Lung (tissue), 12 donors: ENCODE measurements around the gene EFNA4. TPM values are rescaled to one million over a fixed set of nuclear protein-coding genes. Genes with fewer than 3 reads are reported as not detected.

Experiments used
- ATAC-seq: fragments of 200-7000 bp; cut with Tn5 transposase; one replicate; pipeline ENCODE4 v1.9.1; 2020; ENCODE audit warnings: moderate number of reproducible peaks; ENCODE audit not compliant: insufficient read depth, low FRiP score
- DNase-seq, 3 donors: peaks; one replicate each; pipeline ENCODE4 v3.0.0-alpha.2; 2013 to 2017
- H3K27ac ChIP-seq, 2 donors: one replicate each; pipeline ENCODE4 v1.5.1; 2013; ENCODE audit warnings: mild to moderate bottlenecking in 2 of 2, moderate library complexity in 2 of 2, control low read depth in 1 of 2, inconsistent platforms in 1 of 2, low read depth in 1 of 2, low read length in 1 of 2
- H3K27me3 ChIP-seq, 3 donors: one replicate each; pipeline ENCODE4 v1.5.1; 2013; ENCODE audit warnings: low read length in 2 of 3; ENCODE audit not compliant: control insufficient read depth in 3 of 3, insufficient read depth in 3 of 3
- H3K36me3 ChIP-seq, 4 donors: one replicate each; pipeline ENCODE4 v1.5.1; 2013; ENCODE audit warnings: low read length in 4 of 4, mild to moderate bottlenecking in 1 of 4, moderate library complexity in 1 of 4; ENCODE audit not compliant: control insufficient read depth in 4 of 4, insufficient read depth in 4 of 4
- H3K4me1 ChIP-seq, 5 donors: one replicate each; pipeline ENCODE4 v1.5.1; 2013; ENCODE audit warnings: low read length in 5 of 5, mild to moderate bottlenecking in 2 of 5, moderate library complexity in 1 of 5; ENCODE audit not compliant: control insufficient read depth in 5 of 5, insufficient read depth in 5 of 5
- H3K4me3 ChIP-seq: one replicate; pipeline ENCODE4 v1.5.1; 2013; ENCODE audit warnings: mild to moderate bottlenecking, control low read depth, moderate library complexity
- H3K9ac ChIP-seq, 2 donors: one replicate each; pipeline ENCODE4 v1.5.1; 2013; ENCODE audit warnings: low read length in 2 of 2, control low read depth in 1 of 2; ENCODE audit not compliant: insufficient read depth in 1 of 2
- H3K9me3 ChIP-seq, 4 donors: one replicate each; pipeline ENCODE4 v1.5.1; 2013; ENCODE audit warnings: low read length in 3 of 4, mild to moderate bottlenecking in 1 of 4, moderate library complexity in 1 of 4; ENCODE audit not compliant: control insufficient read depth in 4 of 4, insufficient read depth in 3 of 4
- WGBS, 2 donors: extraction: QIAGEN DNeasy Blood & Tissue Kit; methylation state at CpG; one replicate each; pipeline ENCODE4 v1.1.7; 2013; 5-methylcytosine and 5-hydroxymethylcytosine counted together
- polyA plus RNA-seq, 2 donors: library from polyadenylated mRNA; stranded (reverse); fragments of 200-250 nt; gene quantifications; one replicate each; pipeline ENCODE4 v1.2.1, GENCODE V29; 2013
- total RNA-seq, 2 donors: library from RNA; depleted of rRNA in 1 of 2; stranded (reverse); fragments of >200 nt in 1 of 2; gene quantifications; one replicate each; pipeline ENCODE4 v1.2.1, GENCODE V29; 2014 to 2021
- TF ChIP-seq, protein P1 (sequence below): IDR thresholded peaks from 2 replicates; pipeline ENCODE4 v1.5.1; 2012; ENCODE audit warnings: mild to moderate bottlenecking; ENCODE audit errors: control extremely low read depth, extremely low read depth
- donor health status: control.
- donor health status: control.
- donor health status: Bipolar disorder and iron deficiency.
- donor health status: healthy.
- donor health status: DM: yes; HTN: yes; CAD: no.

Gene EFNA4
- total and polyA plus RNA-seq, 4 donors = 8.3 to 13.4 (median 10.2) TPM

DNA sequence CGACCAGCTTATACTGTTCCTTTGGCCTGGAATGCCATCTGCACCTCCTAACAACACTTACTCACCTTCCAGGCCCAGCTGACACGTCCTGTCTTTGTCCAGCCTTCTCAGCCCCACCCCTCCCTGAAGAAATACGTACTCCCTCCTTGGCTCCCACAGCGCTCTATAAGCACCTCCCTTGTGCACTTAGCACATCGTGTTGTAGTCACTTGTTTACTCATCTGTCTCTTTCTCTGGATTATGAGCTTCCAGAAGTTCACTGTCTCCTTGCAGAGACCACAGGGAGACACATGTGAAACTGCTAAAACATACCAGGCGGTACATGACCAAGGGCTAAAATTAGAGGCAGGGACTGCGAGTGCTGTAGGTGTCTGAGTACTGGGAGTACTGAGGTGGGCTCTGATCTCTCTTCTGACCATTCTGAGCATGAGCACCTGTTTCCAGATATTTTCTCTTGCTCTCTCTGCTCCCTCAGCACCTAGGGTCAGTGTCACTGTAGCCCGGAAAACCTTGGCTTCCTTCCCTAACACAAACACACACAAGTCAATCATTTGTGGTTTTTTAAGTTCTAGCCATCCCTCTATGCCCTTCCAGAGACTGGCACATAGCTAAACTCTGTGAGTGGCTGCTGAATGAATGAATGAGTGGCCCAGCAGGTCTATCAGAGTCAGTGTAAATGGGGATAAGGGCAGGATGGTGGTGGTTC, 24.8 kb upstream of the EFNA4 start:
- Histone ChIP-seq H3K36me3 (no peaks in the 10 kb centered on the region), H3K27me3 (no peaks in the 10 kb centered on the region), H3K9ac (no peak overlapping the region), H3K9me3 (no peaks in the 10 kb centered on the region), H3K4me3 (no peak overlapping the region), H3K4me1 (peaks cover 0 to 5% (median 0%) of the 10 kb centered on the region in 5 donors), H3K27ac (no peak overlapping the region)
- TF ChIP-seq, protein P1, sequence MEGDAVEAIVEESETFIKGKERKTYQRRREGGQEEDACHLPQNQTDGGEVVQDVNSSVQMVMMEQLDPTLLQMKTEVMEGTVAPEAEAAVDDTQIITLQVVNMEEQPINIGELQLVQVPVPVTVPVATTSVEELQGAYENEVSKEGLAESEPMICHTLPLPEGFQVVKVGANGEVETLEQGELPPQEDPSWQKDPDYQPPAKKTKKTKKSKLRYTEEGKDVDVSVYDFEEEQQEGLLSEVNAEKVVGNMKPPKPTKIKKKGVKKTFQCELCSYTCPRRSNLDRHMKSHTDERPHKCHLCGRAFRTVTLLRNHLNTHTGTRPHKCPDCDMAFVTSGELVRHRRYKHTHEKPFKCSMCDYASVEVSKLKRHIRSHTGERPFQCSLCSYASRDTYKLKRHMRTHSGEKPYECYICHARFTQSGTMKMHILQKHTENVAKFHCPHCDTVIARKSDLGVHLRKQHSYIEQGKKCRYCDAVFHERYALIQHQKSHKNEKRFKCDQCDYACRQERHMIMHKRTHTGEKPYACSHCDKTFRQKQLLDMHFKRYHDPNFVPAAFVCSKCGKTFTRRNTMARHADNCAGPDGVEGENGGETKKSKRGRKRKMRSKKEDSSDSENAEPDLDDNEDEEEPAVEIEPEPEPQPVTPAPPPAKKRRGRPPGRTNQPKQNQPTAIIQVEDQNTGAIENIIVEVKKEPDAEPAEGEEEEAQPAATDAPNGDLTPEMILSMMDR = no peak
- 26 to 27% methylated on average over 8 of the region's 8 CpGs for WGBS, 2 donors
- DNase-seq (no peak), ATAC-seq (peak; percentile 60)

DNA sequence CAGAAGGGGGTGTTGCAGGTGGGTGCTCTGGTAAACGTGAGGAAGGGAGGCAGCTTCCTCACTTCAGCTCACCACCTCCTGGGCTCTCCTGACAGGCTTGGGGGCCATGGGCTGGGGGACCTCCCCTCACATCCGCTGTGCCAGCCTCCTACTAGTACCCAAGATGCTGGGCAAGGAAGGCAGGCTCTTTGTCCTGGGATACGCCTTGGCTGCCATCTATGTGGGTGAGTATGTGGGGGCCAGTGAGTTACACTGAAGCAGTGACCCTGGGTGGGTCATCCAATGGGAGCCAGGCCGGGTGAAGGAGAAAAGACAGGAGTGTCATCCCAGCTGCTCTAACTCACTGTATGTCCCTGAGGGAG, 24.3 kb upstream of the EFNA4 start:
- no peak overlapping the region for H3K9ac ChIP-seq
- DNase-seq = no peak
- TF ChIP-seq, protein P1 = no peak
- no peak overlapping the region for H3K27ac ChIP-seq
- no peaks in the 10 kb centered on the region for H3K9me3 ChIP-seq
- peaks cover 0 to 5% (median 0%) of the 10 kb centered on the region in 5 donors for H3K4me1 ChIP-seq
- H3K4me3 ChIP-seq = no peak overlapping the region
- 66 to 75% methylated on average over 4 of the region's 4 CpGs for WGBS, 2 donors
- no peak for ATAC-seq
- H3K36me3 ChIP-seq = no peaks in the 10 kb centered on the region
- H3K27me3 ChIP-seq = no peaks in the 10 kb centered on the region

DNA sequence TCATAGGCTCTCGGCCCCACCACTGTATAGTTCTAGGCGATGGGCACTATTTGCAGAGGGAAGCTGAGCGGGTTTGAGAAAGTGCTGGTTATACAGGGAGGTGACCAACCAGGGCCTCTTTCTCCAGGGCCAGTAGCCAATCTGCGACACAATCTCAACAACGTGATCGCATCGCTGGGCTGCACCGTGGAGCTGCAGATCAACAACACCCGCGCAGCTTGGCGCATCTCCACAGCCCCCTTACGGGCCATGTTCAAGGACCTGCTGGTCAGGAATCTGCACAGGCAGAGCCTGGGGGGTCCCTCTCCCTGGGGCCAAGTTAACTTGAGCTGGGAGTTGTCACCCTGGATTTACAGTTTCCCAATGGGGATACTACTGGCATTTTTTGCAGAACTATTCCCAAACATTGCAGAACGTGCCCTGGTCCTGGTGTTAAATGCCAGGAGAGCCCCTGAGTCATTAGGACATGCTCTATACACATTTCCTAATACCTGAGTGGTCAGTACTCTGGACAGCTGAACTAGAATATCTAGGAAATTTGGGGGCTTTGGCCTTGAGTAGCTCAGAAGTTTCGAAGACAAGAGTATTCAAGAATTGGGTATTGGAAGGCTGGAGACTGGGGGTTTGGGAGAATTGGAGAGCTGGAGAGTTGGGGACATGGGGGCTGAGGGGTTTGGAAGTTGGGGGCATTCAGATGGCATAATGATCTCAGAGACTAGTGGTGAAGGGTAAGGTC, 23.0 kb upstream of the EFNA4 start:
- TF ChIP-seq, protein P1 = no peak
- no peaks in the 10 kb centered on the region for H3K27me3 ChIP-seq
- no peak overlapping the region for H3K27ac ChIP-seq
- no peaks in the 10 kb centered on the region for H3K36me3 ChIP-seq
- H3K9ac ChIP-seq = no peak overlapping the region
- DNase-seq = no peak
- H3K9me3 ChIP-seq = no peaks in the 10 kb centered on the region
- no peak for ATAC-seq
- peaks cover 0 to 8% (median 4%) of the 10 kb centered on the region in 5 donors for H3K4me1 ChIP-seq
- no peak overlapping the region for H3K4me3 ChIP-seq
- WGBS, 2 donors = 91 to 92% methylated on average over 14 of the region's 14 CpGs
